NCI-H2107 treated with DMSO at 0.1 percent for 48 hours (cell line): ENCODE results near the gene DNHD1.

Experiments used
- DNase-seq: peaks from one replicate; lab custom pipeline; 2025; ENCODE audit not compliant: unreplicated experiment; lab: John Stamatoyannopoulos, UW

DNHD1 gene, protein sequence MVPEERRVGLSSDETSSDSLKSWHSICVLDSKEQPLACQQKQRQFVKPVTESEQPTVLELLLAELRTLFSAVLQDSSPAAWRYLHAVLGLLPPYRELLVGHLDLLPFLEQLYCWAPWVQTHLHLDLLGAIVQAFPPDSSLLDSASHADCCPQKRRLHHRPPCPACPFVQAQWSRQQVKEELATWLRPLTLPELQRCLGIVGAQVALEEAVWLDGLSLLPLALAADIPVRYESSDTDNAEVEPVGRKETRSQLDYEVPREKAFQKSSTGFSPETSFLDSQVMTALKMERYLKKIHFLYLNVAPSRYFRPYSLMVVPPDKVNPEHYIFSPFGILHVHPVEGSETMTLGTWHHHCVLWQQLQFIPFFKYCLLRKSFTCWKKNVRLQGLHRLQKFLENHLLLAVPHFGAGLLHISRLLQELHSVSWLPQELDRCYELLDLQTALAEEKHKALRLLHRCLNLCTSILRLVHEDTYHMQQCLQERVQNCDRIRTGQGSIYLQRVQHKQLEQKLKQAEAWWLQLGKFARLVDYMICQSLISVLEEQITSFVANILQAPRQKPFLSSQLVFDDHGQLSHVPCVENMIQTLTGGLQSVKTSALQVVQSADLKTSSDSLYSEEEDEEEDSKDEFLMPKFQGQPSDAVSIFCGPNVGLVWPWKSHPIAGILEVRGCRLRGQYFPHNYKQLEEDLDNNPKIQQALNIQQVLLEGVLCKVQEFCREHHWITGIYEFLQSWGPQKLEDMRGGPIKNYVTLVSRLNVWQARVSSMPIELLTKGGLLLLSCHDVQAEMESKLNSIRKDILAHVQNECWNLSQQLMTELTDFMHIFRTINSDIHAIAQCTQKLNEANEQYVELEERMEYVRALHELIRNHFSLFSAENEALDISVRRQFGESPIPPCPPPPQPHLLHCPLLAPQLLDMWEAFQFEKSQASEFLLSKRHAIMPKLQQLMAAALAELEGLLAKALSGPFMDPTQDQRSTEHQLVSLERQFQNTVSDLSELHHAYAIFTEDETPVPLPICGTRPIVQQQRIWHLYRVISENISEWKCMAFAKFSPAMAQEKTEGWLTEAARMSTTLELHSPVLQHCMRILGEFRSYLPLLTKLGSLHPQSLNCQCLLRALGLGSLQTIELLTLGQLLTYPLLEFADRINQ (N-terminal part only)

DNA sequence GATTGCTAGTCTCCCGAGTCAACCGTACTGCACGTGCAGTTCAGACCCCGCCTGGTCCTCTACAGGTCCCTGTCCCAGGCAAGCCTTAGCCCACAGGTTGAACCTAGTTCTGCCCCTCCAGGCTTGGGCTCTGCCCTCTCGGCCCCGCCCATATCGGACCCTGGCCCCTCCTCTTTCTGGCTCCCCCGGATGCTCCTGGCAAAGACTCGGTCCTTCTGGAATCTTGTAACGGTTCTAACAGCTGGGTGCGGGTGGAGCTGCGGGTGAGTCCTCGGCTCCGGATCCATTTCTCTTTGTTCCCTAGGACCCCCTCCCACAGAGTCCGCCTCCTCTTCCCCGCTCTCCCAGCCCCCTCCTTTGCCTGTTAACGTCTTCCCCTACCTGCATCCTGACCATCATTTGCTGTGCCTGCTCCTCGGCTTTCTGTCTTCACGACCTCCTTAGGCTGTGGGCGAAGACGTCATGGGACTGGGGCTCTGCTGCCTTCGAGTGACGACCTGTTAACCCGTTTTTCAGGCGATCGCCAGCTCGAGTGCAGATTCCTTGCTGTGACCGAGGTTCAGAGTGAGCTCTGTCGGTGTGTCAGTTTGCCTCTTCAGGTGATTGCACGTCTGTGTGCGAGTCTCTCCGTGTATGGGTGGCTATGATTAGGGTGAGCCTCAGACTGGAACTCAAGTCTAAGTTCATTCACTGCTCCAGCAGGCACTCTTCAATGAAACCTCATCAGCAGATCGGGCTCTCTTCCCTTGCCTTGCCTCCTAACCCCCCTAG, at the start of gene DNHD1:
DNHD1 (plus strand) TSS at position 212 of the 771 bp plus-strand sequence. CDS start 936 bp downstream, outside the sequence.
- DNase-seq, result no peak

DNA sequence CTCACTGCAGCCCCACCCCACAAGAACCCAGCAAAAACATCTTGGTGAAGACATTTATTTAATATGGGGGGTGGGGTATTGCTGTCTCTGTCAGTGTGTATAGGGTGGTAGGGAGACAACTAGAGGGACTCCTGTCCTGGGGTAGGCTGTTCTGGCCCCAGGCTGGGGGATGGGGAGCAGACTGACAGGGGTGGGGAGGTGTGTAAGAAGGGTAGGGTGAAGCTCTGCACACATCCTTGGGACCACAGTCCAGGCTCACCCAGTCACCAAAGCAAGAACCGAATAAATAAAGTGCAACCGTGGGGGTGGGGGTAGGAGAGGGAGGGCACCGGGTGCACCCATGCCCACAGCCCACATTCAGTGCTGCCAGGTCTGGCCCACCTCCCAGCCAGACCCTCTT, 48.5 kb upstream of the DNHD1 start:
- DNase-seq, result no peak

DNA sequence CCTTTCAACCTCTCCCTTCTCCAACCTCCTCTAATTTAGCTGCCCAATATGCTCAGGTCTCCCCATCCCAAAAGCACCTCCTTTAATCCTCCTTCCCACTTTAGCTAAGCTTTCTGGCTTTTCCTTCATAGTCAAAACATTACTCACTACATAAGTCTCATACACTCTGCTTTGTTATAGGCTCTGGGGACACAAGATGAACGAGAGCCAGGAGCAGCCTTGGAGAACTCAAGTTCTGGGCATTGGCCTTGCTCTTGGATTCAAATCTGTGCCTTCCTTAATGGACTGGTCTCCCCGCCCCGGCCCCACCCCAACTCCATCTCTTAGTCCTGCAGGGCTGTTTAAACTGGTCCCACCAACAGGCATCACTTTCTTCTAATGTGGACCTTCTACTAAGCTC, 44.9 kb upstream of the DNHD1 start:
- DNase-seq, result no peak

DNA sequence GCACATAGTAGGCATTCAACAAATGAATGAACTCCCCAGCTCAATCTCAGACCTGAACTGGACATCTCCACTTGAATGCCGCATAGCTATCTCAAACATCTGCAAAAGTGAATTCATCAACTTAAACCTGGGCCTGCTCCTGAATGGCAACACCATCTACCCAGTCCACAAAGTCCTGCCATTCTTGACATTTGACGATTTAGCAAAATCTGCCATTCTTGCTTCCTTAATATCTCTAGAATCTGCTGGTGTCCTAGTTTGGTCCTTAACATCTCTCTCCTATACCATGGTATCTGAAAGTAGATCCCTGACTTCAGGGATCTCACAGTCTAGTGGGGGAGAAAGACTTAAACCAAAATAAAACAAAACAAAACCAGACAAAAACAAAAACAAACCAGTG, 43.9 kb upstream of the DNHD1 start:
- DNase-seq, result no peak

DNA sequence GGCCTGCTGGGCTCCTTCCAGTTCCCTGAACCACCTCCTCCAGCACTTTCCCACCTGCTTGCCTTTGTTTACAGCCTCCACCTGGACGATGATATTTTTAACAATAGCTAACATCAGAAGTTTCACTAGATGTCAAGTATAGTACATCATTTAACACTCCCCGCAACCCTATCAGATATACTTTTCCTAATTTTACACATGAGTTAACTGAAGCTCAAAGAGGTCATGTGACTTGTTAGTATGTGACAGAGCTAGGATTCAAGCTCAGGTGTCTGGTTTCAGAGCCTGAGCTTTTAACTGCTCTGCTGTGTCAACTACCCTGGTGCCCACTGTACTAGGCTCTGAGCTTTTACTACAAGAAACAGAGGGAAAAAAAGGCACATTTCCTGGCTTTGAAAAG, 42.0 kb upstream of the DNHD1 start:
- DNase-seq, result peak; percentile 89

DNA sequence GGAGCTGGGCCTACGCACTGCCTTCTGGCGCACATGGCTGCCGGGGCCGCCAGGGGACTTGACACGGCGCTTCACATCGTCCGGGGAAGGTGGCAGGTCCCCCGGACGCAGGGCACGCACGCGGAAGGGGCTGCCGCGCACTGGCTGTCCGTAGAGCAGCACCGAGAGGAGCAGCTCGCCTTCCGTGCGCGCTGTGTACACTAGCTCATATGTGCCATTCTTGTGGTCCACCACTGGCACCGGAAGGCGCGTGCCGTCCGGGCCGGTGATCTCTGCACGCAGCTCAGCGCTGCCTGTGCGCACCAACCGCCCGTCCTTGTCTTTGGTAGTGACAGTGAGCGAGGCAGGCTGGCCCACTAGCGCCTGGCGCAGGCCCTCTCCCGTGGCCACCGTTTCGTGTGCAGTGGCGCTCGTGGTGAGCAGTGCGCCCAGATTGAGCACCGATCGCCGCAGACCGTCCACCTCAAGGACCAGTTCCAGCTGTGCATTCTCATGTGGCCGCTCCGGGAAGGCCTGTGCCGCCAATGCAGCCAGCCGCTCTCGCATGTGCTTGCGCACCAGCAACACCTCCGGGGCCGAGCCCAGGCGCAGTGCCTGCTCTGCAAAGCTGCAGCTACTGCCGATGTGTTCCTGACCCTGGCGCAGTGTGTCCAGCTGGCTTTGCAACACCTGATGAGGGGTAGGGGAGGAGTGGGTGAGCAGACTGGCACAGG, 40.6 kb upstream of the DNHD1 start:
- DNase-seq, result no peak

DNA sequence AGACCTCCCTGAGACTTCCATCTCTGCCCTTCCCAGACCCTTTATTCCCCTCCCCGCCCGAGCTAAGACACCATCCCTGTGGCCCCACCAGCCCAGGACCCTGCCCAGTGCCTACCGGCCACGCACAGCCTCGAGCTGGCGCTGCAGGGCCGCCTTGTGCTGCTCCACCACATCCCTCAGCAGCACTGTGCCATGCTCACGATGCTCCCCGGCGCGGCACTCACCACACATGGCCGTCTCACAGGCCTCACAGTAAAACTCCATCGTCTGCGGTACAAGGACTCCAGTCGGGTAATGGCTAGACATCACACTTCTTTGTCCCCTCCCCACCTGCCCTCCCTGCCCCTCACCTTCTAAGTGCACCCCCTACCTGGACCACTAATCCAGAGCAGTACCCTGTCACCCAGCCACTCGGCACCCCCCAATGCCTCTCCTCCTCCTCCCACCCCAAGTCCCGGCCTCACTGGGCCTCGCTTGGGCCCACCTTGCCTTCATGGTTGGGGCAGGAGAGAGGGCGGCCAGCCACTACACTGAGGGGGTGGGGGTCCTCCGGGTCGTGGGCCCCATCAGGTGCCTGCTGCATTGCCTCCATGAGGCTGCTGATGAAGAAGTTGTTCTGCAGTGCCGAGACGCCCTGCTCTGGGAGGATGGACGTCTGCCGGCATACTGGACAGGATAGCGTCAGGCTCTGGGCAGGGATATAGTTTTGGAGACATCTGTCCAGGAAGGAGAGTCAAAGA, 39.3 kb upstream of the DNHD1 start:
- DNase-seq, result no peak

DNA sequence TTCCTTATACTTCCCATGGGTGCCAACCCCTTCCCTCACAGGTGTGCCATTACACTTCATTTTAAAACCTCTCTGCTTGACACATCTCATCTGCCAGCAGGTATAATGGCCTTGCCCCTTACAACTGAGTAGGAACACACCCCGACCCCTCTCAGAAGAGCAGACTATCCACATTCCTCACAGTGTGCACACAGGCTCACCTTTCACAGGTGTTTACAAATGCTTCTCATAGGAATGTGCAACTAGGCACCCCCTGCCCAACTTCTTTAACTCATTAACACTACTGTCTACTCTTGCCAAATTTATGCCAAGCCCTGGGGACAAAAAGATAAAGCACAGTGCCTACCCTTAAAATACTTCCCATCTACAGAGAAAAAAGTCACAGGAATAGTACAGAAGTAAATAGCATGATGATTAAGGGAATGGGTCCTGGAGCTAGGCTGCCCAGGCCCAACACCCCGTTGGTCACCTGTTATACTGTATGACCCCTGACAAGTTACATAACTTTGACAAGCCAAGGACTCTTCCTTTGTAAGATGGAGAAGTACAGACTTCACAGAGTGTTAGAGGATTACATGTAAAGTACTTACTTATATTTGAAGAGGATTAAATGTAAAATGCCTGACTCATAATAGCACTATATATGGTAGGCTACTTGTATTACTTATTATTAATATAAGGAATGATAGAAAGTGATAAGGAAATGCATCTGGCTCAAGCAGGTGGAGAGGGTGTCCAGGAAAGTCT, 38.6 kb upstream of the DNHD1 start:
- DNase-seq, result no peak

DNA sequence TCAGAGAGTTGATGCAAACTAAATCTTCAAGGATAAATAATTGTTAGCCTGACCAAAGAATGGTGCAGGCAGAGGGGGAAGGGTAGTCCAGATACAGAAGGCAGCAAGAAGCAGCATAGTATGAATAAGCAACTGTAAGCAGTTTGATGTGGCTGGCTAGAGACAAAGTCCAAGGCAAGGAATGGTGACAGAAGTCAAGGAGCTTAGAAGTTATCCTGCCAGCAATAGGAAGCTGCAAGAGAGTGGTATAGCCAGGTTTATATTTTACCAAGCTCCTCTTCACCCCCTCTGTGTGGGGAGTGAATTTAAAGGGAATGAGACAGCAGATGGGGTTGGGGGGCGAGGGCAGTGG, 38.0 kb upstream of the DNHD1 start:
- DNase-seq, result no peak

DNA sequence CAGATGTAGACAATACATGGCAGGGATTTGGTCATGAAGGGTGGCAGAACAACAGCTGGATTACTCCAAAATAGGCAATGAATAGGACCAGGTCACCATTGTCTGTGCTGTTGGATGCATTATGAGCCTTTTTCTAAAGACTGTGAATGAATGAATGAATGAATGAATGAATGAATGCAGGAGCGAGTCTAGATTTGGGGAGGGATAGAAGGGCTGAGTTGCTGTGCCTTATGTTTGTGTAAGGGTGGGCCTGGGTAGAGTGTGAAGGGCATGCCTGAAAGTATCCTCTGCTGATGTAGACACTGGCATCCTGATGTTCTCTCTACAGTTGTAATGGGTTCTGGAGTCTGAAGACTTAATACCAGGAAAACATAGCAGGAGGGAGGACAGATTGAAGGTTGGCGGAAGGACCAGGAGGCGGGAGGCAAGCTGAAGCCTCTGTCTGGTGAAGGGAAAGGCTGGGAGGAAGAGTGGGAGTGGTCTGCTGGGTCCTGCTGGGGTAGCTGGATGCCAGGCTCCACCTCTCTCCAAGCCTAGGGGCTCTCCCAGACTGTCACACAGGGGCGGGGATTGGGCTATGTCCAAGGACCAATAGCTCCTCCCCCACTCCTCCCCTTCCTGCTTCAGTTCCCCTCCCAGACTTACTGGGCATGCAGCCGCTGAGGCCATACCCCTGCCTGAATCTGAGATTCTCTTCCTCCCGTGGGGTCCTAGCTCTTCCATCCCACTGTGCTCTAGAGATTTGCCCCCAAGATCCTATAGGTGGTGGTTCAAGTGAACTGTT, 28.2 kb upstream of the DNHD1 start:
- DNase-seq, result peak; percentile 28

DNA sequence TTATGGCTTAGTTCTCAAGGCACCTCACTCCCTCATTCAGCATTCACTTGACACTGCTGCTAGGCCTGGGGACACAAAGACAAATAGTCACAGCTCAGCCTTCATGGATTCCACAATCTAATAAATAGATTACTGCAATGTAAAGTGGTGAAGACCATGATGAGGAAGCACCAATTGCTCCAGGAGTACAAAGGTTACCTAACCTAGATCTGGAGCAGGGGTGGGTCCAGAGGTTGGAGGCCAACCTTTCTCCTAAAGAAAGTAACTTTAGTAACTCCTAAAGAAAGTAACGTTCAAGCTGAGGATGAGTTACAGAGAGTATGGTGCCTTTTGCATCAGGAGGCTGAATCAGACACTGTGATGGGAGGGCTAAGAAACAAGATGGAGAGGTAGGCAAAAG, 27.5 kb upstream of the DNHD1 start:
- DNase-seq, result no peak

DNA sequence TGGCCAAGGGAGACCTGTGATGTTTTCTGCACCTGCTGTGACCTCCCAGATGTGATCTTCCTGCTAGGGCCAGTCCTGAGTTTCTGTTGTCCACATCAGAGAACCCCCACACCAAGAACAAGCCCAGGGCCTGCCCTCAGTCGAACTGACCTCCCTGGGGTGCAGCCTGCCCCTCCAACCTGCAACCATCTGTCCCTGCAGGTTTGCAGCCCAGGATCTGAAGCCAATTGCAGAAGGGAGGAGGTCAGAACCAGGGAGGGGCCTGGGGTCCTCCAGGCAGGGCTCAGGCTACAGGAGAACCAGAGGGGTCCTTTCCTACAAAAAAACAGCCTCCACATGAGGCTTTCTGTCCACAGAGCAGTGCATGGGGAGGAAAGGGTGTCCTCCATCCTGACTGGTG, 24.1 kb upstream of the DNHD1 start:
- DNase-seq, result no peak

DNA sequence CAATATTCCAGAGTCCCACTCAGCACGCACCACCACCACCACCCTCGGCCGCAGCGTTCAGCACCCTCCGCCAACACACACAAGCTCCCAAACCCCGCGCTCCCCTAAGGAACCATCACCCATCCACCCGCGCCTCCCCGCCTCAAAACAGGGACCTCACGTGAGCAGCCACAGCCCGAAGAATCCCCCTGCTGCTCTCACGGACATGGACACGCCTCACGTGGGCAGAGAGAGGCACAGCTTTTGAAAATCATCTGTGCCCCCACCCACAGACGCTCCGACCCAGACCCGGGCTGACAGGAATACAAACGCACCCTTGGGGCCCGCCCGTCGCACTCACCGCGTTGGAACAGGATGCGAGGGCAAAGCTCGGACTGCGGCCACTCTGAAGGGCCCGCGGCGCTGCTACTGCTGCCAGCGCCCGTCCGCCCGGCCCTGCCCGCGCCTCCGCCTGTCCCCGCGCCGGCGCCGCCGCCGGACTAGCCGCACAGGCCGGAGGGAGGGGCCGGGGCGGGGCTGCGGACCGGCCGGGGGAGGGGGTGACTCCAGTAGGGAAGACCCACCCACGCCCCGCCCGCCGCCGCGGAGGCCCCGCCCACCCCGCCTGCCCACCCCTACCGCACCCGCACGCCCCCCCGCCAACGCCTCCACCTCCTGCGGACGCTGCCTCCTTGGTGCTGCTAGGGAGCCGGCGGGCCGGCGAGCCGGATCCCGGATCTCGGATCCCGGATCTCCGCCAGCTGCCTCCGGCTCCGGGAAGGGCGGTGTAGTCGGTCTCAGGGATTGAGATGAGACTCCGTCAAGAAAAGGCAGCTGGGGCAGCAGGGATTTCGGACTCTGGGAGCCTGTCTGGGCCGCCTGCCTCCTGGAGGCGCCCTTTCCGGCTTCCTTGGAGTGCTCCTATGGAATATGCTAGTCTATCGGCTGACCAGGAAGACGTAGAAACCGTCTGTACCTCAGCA, 23.3 kb upstream of the DNHD1 start, which contains the start of gene TRIM3:
TRIM3 (minus strand) TSS at position 491 of the 962 bp plus-strand sequence. CDS start 8,246 bp downstream, outside the sequence.
- peak; percentile 56 for DNase-seq

DNA sequence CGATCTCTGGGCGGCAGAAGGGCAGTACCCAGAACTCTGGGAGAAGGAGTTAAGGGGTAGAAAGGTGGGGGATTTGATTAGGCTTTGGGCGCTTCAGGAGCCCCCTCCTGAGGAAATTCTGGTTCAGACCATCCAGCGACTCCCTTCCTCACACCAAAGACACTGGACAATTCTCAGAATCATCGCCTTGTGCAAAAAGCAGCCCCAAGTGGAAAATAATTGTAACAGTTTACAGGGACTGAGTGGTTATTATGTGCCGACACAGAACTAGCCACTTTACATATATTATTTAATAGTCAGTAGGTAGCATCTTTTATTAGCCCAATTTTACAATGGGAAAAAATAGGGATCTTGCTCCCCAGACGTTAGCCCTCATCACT, 22.7 kb upstream of the DNHD1 start:
- no peak for DNase-seq

DNA sequence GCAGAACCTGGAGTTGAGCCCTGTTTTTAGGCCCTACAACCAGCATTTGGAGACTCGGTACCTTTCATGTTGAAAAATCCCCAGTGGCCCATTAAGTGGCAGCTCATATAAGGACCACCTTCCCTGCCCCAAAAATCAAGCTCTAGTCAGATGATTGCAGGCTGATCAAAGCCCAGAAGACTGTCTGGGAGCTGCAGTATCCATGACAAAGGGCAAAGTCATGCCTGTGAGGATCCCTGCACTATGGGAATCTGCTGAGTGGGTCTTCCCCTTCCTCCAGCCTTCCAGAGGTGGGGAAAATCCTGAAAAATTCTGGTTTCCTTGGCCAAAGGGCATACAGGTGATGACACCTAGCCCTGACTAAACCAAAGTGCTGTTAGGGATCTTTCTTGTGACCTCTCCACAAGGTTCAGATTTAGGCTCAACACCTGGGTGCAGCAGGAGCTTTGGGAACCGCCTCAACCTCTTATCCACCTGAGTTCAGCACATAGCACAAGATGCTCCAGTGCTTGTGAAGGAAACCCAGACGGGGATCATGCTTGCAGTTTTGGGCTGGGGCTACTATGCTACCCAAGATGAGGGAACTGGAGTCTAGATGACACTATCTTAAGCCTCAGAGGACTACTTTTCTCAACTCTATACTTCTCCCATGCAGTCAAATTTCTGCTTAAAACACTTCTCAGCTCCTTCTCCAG, 22.1 kb upstream of the DNHD1 start:
- DNase-seq, result no peak

DNA sequence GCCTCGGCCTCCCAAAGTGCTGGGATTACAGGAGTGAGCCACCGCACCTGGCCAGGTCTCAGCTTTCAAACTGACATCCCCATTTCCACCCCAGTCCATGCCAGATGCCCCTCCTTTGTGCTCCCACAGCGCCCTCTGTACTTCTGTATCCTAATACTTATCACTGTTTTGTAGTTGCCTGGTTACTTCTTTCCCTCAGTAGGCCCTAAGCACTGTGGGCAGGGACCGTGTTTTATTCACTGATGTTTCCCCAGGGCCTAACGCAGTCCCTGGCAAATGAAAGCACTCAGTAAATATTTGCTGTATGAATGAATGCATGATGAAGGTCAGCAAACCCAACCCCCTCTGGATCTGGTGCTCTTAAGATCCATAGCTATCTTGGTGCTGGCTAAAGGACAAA, 21.1 kb upstream of the DNHD1 start:
- DNase-seq, result peak; percentile 58
